ENCODE measurements around the gene LHFPL3. TPM values are rescaled to one million over a fixed set of nuclear protein-coding genes. Genes with fewer than 3 reads are reported as not detected.

Gene LHFPL3
- total RNA-seq, 1 experiment from 2014 or later = not detected

DNA sequence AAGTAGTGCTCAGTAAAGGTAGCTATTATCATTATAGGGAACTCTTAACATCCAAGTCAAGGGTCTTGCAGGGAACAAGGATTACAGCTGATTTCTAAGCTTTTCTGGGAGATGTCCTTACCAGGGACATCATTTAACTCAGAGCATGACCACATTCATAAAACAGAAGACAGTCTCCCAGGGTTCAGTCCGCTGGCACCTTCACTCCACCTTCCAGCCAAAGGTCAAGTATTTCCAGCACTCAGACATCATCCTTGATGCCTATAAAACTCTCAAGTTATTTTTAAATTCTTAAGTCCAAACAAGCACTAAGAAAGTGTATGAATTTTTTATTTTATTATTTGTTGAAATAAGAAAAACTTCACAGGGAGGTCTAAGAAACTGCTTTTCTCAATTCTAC is 565.9 kb downstream of the LHFPL3 start:
- H3K4me2 ChIP-seq (ENCODE audit: insufficient read depth, insufficient read length, low read length) = no peak overlapping the region
- H2BK15ac ChIP-seq (ENCODE audit: low read depth, low read length) = no peak overlapping the region
- H3K9me3 ChIP-seq (ENCODE audit: control insufficient read depth, low read depth, low read length) = no peaks in the 10 kb centered on the region
- H3K56ac ChIP-seq (ENCODE audit: insufficient read length, low read depth, low read length) = no peak overlapping the region
- H3K36me3 Mint-ChIP-seq (ENCODE audit: insufficient read depth in 1 of 3, low read depth in 3 of 3) = no peaks in the 10 kb centered on the region
- no peak overlapping the region for H3T11ph ChIP-seq (ENCODE audit: low read length)
- TF ChIP-seq, protein P1, sequence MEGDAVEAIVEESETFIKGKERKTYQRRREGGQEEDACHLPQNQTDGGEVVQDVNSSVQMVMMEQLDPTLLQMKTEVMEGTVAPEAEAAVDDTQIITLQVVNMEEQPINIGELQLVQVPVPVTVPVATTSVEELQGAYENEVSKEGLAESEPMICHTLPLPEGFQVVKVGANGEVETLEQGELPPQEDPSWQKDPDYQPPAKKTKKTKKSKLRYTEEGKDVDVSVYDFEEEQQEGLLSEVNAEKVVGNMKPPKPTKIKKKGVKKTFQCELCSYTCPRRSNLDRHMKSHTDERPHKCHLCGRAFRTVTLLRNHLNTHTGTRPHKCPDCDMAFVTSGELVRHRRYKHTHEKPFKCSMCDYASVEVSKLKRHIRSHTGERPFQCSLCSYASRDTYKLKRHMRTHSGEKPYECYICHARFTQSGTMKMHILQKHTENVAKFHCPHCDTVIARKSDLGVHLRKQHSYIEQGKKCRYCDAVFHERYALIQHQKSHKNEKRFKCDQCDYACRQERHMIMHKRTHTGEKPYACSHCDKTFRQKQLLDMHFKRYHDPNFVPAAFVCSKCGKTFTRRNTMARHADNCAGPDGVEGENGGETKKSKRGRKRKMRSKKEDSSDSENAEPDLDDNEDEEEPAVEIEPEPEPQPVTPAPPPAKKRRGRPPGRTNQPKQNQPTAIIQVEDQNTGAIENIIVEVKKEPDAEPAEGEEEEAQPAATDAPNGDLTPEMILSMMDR (conservative IDR thresholded peaks at IDR 0.05) = no peak
- H3K27ac ChIP-seq (ENCODE audit: insufficient read length, low read depth, low read length) = no peak overlapping the region
- no peak overlapping the region for H2BK120ac ChIP-seq (ENCODE audit: low read depth, low read length, poor library complexity, severe bottlenecking)
- H3K4me1 ChIP-seq (ENCODE audit: insufficient read depth, low read length) = no peaks in the 10 kb centered on the region
- no peak for DNase-seq
- H2AK5ac ChIP-seq (ENCODE audit: insufficient read length, low read length) = no peak overlapping the region
- no peaks in the 10 kb centered on the region for H3K79me2 ChIP-seq (ENCODE audit: insufficient read depth, low read length)
- WGBS (ENCODE audit: extremely low coverage, insufficient read length, low lambda C conversion rate) = no CpG with 5 or more reads among the region's 1 CpG
- H3K9me3 Mint-ChIP-seq = no peaks in the 10 kb centered on the region
- no peak overlapping the region for H3K18ac ChIP-seq (ENCODE audit: insufficient read length, low read depth, low read length)
- no peak overlapping the region for H2BK12ac ChIP-seq (ENCODE audit: insufficient read length, low read depth, low read length)
- H3K4me3 Mint-ChIP-seq = no peak overlapping the region
- no peak overlapping the region for H2BK5ac ChIP-seq (ENCODE audit: insufficient read length, low read length)
- H3K27me3 ChIP-seq (ENCODE audit: insufficient read depth, low read length) = no peaks in the 10 kb centered on the region
- no peak overlapping the region for H4K5ac ChIP-seq (ENCODE audit: insufficient read length, low read depth, low read length)
- no peak overlapping the region for H4K91ac ChIP-seq (ENCODE audit: insufficient read length, low read depth, low read length)
- no peaks in the 10 kb centered on the region for H4K20me1 ChIP-seq (ENCODE audit: control insufficient read depth, insufficient read depth, insufficient read length)
- no peak overlapping the region for H3K4ac ChIP-seq (ENCODE audit: low read depth, low read length)
- no peak overlapping the region for H3K23ac ChIP-seq (ENCODE audit: insufficient read length, low read depth, low read length)
- no peak overlapping the region for H3K27ac Mint-ChIP-seq
- no peaks in the 10 kb centered on the region for H3K27me3 Mint-ChIP-seq (ENCODE audit: low read depth)
- H2BK20ac ChIP-seq (ENCODE audit: low read depth, low read length, poor library complexity, severe bottlenecking) = no peak overlapping the region
- H3K9ac ChIP-seq (ENCODE audit: extremely low read depth, insufficient read length, low read length) = no peak overlapping the region
- H2AFZ ChIP-seq (ENCODE audit: low read length) = no peak overlapping the region
- no peak overlapping the region for H3K14ac ChIP-seq (ENCODE audit: insufficient read depth, low read length)
- H3K4me1 Mint-ChIP-seq = peaks cover 9 to 11% of the 10 kb centered on the region in 2 experiments
- H4K8ac ChIP-seq (replicated peaks; ENCODE audit: insufficient read length, low read depth, low read length) = no peak overlapping the region
- no peaks in the 10 kb centered on the region for H3K79me1 ChIP-seq (ENCODE audit: insufficient read depth, low read depth, low read length, poor library complexity, severe bottlenecking)
- no peaks in the 10 kb centered on the region for H3K23me2 ChIP-seq (ENCODE audit: insufficient read length, low read depth, low read length, poor library complexity, severe bottlenecking)
